ENCODE results near the gene PNPLA2.

Gene PNPLA2, protein sequence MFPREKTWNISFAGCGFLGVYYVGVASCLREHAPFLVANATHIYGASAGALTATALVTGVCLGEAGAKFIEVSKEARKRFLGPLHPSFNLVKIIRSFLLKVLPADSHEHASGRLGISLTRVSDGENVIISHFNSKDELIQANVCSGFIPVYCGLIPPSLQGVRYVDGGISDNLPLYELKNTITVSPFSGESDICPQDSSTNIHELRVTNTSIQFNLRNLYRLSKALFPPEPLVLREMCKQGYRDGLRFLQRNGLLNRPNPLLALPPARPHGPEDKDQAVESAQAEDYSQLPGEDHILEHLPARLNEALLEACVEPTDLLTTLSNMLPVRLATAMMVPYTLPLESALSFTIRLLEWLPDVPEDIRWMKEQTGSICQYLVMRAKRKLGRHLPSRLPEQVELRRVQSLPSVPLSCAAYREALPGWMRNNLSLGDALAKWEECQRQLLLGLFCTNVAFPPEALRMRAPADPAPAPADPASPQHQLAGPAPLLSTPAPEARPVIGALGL

DNA sequence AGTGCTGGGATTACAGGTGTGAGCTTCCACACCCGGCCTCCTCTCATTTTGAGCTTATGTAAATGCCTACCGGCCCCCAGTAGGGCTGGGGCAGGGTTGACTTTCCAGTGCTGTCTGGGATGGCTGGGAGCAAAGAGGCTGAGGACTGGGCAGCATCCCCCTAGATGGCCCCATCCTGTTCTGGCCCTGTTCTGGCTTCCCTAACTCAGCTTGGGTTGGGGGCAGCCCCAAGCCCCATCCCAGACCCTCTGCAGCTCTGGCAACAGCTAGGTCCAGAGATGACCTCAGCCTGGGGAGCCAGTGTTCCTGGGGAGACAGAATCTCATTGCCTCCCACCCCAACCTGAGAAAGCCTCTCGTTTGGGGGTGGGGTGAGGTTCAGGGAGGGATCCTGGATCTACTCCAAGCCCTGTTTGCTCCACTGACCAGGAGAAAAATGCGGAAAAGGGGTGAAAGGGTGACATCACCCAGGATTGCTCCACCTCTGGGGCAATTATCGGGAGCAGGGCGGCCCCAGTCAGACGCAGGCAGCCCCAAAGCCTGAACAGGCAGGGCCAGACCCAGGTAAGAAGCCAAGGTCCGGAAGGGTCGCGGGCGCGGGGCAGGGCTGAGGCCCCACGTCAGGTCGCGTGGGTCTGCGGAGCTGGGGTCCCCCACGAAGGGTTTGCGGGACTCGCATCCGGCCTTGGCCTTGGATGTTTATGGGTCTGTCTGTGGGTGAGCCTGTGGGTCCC, at the start of gene PNPLA2:
PNPLA2 (plus strand) TSS at position 519 of the 733 bp plus-strand sequence. CDS start 805 bp downstream, outside the sequence.
- in situ Hi-C loops (cut with HindIII; ENCODE audit: low sequenced_read_pairs), result no loop called here

DNA sequence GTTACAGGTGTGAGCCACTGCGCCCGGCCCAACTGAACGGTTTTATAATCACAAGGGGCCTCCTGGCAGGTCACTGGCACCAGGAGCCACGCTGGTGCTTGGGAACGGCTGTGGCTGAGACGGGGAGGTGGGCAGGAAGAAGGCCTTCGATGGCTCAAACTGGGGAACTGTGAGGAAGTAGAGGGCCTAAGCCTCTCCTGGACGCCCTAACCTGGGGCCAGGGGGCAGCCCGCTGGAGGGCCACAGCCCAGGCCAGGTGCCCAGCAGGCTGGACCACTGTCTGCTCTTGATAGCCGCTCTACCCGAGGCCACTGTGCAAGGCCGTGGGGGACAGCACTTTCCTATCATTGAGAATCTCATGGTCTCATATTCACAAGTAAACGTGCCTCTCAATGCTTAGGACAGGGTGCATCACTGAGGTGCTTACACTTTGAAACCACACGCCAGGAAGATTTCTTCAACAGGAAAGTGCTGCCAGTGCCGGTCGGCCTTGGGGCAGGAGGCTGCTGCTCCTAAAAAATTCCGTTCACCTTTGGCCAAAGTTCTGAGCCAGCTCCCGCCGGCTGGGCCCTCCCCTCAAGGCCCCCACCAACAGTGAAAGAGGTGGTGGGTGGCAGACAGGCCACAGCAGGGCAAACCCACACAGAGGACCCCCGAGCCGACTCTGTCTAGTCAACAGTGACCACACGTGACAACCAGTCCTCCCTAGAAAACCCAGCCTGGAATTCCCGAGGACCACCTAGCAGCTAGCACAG, 48.6 kb upstream of the PNPLA2 start:
- in situ Hi-C loops (cut with HindIII; ENCODE audit: low sequenced_read_pairs), result loop anchor here (25.0 kb wide), 1 partner anchor 108 kb away; no protein-coding TSS in a partner anchor

DNA sequence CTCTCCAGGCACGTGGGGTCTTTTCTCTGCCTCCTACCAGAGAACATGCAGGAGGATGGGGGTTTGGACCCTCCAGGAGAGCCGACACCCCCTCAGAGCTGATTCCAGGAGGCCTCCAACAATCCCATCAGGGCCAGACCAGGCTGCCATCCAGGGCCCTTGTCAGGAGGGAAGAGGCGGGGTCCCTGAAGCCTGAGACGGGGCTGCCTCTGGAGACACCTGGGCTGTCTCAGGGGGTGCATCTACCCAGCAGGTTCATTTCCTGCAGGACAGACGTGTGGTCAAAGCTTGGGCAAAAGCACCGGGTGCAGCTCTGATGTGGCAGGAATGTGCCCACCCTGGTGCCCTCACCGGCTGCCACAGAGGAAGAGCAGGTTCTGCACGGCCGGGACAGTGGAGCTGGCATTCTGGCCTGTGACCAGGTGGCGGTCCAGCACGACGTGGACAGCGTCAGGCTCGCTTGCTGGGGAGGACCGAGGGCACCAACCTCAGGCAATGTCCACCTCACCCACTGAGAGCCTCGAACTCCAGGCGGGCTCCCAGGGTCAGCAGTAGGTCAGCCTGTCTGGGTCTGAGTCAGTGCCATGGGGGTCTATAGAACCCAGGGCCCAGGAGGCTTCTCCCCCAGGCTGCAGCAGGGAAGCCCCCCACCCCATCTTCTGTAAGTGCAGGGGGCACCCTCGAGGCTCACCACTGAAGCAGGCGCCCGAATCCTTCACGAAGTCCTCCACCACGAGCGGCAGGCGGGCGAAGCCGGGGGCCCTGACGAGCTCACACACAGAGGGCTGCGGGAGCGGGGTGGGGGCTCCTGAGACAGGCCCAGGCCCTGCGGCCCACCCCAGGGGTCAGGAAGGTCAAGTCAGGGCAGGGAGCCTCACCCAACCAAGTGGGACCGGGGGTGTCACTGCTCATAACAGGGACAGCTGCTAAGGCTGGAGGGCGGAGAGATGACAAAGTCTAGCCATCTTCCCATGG, 47.8 kb upstream of the PNPLA2 start:
- in situ Hi-C loops (cut with HindIII; ENCODE audit: low sequenced_read_pairs), result loop anchor here (25.0 kb wide), 1 partner anchor 109 kb away; no protein-coding TSS in a partner anchor

DNA sequence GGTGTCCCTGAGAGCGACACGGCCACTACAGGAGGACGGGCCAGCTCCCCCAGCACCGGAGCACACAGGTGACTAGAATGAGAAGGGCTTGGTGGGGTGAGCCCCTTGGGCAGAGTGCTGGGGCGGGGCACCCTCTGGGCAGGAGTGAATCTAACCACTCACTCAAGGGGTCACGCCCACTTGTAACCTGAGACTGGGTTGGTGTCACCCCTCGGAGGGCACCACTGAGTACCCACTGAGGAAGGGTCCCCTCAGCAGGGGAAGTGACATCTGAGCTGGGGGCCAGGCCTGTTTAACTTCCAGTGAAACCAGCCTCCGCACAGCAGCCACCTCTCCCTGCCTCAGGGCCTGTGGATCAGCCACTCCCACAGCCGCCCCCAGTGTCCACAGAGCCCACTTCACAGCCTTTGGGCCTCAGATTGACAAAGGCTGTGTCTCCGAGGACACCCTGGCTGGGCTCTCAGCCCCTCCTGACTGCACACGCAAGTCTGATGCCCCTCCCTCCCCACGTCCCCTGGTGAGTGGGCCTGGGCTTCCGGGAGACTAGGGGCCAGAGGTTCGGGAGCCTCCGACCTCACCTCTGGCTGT, 47.0 kb upstream of the PNPLA2 start:
- in situ Hi-C loops (cut with HindIII; ENCODE audit: low sequenced_read_pairs), result loop anchor here (25.0 kb wide), 1 partner anchor 109 kb away; no protein-coding TSS in a partner anchor

DNA sequence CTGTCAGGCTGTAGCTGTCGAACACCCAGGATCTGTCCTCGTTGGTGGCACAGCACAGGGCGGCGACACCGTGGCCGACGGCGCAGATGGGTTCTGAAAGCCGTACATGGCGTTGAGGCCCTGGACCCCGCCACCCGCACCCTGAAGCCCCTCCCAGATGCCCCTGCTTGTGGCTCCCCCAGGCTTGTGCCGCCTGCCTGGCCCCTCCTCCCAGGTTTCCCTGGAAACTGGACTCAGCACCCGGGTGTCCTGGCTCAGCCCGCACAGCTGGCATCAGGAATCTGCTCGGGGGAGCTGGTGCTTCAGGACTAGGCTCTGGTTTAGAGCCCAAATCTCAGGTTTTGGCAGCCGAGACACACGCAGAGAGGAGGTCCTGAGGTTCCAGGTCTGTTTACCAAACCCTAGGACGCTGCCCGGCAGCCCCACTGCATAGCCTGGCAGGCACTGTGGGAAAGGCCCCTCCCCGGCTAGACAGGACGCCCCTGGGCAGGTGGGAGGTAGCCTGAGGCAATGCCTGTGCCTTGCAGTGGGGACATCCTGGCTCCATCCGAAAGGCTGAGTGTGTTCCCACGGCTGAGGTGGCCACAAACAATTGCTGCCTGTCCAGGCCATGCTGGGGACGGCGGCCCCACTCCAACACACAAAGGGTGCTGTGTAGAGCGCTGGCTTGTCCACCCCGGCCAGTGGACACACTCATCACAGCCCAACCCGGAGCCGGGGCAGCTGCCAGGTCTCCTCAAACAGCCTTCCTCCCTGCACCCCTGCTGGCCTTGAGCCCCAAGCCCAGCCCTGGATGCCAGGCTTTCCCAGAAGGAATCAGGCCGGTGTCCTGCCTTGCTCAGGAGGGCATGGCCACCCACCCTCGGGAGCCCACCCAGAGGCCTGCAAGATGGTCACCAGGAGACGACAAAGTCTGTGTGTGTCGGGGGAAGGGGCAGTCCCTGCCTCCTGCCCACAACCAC, 46.0 kb upstream of the PNPLA2 start:
- in situ Hi-C loops (cut with HindIII; ENCODE audit: low sequenced_read_pairs), result loop anchor here (25.0 kb wide), 1 partner anchor 110 kb away; no protein-coding TSS in a partner anchor

DNA sequence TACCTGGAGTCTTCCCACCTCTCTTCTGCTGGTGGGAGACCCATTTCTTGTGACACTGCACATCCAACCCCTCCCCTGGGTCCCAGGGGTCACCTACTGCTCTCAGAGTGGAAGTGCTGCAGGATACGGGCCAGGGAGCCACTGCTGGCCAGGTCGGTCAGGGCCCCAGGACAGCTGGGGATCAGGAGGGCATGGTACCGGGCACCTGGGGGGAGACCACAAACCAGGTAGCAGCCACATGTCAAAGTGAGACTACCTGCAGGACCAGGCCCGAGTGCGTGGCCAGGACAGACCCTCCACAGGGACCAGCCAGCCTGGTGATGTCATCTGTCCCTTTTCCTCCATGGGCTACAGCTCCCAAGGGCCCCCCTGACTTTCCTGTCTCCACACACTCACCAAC, 45.3 kb upstream of the PNPLA2 start:
- in situ Hi-C loops (cut with HindIII; ENCODE audit: low sequenced_read_pairs), result loop anchor here (25.0 kb wide), 1 partner anchor 111 kb away; no protein-coding TSS in a partner anchor

DNA sequence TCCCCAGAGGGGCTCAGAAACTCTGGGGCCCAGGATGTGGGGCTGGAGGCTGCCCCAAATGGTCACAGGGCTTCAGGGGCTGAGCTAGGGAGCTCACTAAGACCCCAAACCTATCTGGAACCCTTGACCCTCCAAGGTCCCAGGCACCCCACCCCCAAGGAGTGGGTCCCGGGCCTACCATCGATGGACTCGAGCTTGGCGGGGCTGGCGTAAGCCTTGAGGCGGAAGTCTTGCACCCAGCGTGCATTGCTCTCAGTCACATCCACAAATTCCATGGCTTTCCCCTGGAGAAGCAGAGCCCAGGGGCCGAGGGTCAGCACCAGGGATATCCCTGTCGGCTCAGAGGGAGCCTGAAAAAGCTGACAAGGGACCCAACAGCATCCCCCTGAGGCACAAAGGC, 44.9 kb upstream of the PNPLA2 start:
- in situ Hi-C loops (cut with HindIII; ENCODE audit: low sequenced_read_pairs), result loop anchor here (25.0 kb wide), 1 partner anchor 112 kb away; no protein-coding TSS in a partner anchor

DNA sequence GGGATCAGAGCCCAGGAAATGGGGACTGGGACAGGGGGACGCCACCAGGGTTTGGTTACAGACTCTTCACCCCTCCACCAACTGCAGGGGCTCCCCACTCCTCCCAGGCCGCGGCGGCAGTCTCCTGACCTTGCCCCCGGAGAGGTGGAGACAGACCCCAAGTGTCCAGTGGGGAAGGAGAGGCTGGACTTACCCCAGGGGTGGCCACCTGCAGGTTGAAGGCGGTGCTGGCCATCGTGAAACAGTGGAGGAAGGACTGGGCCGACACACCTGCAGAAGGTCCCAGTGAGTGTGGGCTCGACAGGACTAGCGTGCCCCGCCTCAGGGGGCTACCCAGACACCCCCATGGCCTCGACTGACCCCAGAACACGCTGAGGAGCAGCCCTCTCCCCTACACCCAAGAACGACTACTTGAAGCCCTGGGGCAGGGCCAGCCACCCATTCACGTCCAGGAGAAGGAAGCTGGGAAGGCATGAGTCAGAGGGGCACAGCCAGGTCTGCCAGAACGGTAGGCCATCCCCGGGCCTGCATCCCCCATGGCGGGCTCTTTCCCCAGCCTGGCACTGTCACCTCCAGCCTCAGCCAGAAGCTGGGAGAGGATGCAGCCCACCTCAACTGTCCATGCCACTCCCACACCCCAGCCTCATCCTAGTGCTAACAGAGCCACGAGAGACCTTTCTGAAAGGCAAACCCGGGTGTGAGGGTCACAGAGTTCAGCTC, 43.7 kb upstream of the PNPLA2 start:
- in situ Hi-C loops (cut with HindIII; ENCODE audit: low sequenced_read_pairs), result loop anchor here (25.0 kb wide), 1 partner anchor 113 kb away; no protein-coding TSS in a partner anchor

DNA sequence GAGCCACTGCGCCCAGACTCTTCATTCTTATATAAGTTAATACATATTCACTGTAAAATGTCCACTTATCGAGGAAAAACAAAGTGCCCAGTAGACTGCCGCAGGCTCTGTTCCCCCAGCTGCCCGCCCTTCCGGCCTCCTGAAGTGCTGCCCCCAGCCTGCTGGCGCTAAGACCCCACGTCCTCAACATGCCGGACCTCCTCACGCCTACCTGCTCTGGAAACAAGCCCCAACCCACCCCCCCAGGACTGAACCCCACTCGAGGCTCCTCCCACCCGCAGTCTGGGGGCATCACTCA, 42.5 kb upstream of the PNPLA2 start:
- in situ Hi-C loops (cut with HindIII; ENCODE audit: low sequenced_read_pairs), result no loop called here

DNA sequence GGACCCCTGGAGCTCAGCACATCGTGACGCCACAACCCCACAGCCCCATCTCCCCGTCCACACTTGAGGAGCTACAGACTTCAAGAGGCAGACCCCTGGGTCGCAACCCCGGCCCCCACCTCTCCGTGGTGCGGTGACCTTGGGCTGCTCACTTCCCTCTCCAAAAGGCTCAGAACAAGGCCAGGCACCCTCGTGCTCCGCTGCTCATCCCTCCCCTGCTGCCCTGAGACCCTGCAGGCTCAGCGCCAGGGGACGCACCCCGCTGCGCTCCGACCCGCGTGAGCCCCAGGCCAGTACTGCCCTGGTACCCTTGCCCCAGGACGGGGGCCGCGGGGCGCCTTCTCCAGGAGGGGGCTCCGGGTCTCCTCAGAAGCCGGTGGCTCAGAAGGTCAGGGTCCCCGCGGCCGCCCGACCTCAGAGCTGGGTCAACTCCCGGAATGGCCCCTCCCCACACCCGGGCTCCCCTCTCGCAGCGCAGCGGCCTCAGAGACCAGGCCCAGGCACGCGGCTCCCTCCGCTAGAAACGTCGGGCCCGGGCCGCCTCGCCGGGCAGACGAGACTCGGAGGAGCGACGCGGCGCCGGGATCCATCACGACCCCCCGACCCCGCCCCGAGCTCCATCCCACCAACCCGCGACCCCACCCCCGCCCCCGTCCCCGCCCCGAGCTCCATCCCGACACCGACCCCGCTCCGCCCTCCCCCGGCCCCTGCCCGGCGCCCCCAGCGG, 42.0 kb upstream of the PNPLA2 start:
- in situ Hi-C loops (cut with HindIII; ENCODE audit: low sequenced_read_pairs), result no loop called here

DNA sequence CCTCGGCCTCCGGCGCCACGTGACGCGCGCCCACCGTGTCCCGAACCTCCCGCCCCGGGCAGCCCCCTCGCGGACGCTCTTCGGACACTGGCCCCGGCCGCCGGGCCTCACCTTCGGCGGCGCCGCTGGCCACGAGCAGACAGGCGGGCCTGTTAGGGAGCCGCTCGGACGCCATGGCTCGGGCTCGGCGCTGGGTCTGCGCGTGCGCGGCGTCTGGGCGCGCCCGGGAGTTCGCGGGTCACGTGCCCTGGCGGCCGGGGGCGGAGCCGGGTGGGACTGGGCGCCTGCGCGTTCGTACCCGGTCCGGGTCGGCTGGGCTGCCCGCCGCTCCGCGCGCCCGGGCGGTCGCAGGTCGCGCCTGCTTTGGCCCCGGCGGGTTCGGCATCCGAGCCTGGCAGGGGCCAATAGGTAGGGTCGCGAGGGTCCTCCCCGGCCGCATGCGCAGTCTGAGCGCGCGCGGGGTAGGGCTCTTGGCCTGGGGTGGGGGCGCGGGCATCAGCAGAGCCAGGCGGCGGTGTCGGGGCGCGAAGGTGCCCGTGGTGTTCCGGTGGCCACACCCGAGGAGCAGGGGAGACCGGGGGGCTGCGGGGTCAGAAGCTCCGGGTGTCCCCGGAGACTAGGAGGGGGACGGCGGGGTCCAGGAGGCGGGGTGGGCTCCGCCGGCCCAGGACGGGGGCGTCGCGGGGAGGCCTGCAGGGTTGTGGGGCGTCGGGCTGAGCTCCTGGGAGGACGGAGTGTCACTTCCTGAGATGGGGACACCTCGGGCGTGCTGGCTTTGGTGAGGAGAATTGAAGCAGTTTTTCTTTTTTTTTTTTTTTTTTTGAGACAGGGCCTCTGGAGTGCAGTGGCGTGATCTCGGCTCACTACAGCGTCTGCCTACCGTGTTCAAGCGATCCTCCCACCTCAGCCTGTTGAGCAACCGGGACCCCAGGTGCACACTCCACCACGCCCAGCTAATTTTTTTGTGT, 41.1 kb upstream of the PNPLA2 start, which contains the start of gene GATD1:
GATD1 (minus strand) TSS at position 200 of the 968 bp plus-strand sequence; CDS start at position 175, 25 bp downstream.
- in situ Hi-C loops (cut with HindIII; ENCODE audit: low sequenced_read_pairs), result no loop called here

DNA sequence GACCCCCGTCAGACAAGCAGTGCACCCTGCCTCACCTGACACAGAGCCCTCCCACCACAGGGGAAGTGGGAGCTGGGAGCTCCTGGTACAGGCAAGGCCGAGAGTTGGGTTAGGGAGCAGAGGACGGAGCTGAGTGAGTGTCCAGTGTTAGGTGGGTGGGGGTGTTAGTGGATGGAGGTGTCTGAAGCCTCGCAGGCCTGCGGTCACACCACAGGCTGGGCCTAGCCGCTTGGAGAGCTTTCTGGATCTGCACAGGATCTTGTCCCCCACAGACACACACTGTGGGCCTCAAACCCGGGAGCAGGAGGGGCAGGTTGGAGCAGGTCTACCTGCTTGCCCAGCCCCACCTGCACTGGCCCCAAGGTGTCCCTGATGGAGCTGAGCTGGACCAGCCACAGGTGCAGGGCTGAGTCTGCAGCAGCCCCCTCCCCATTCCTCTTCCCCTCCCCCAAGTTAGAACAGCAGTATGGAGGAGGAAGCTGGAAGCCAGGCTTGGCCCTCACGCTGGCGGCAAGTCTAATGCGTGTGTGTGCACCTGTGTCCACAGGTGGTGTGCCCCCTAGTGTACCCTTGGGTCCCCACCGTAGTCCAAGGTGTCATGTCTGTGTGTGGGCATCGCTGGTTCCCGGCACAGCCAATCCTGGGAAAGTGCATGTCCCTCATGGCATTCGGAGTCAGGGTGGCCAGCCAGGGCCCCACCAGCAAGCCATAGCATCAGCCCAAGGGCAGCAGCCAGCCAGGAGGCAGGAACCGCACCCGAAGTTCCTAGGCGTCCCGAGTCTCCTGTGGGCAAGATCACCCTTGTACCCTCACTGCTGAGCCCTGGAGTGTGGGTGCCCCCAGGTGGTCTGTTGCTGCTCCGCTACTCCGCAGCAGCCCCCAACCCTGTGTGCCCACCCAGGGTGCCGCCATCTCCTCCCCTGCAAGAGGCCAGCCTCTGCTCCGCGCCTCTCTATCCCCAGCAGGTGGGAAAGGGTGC, 39.4 kb upstream of the PNPLA2 start:
- in situ Hi-C loops (cut with HindIII; ENCODE audit: low sequenced_read_pairs), result no loop called here

DNA sequence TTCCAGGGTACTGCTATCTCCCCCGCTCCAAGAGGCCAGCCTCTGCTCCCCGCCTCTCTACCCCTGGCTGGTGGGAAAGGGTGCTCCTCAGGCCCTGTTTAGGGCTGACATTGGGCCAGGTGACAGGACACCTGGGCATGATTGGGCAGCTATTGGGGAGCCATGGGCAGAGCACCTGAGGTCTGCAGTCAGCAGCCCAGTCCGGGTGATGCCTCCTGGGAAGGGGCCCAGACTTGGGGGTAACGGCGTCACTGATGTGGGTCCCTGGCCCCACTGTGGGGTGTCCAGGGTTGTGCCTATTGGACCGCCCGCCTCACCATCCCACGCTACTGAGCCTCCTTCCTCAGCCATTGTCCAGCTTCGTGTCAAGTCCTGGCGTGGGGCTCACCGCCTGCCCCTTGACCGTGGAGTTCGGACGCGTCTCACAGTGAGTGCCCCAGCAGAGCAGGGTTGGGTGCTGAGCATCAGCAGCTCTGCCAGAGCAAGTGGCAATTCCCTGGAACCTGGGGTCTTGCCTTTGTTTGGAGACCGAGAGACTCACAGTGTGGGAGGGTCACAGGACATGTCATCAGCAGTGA, 38.7 kb upstream of the PNPLA2 start:
- in situ Hi-C loops (cut with HindIII; ENCODE audit: low sequenced_read_pairs), result no loop called here
